MM.1S (cell line): ENCODE data around the gene HEPACAM.

Source experiments
- CTCF ChIP-seq: fragments of 300-600 bp; sonication (generic); IDR thresholded peaks from 2 replicates; pipeline ENCODE4 v1.5.1; 2016; ENCODE audit warnings: antibody characterized with exemption, low read length, mixed read lengths
- EZH2 ChIP-seq: fragments of 300-600 bp; sonication (generic); optimal IDR thresholded peaks from 2 replicates; pipeline ENCODE3; 2017; ENCODE audit warnings: low read depth, mild to moderate bottlenecking, antibody characterized with exemption, low read length, mixed read lengths
- EZH2phosphoT487 ChIP-seq: fragments of 300-600 bp; sonication (generic); IDR thresholded peaks from 2 replicates; pipeline ENCODE4 v1.6.1; 2018; ENCODE audit warnings: antibody characterized with exemption, low read length

- TF ChIP-seq CTCF = no peak
- TF ChIP-seq EZH2 = no peak
- no peak for TF ChIP-seq EZH2phosphoT487
These were observed 48.2 kb downstream of the HEPACAM start for GRCh38 chr11:124887667-124888013.
